DOHH2 (cell line): ENCODE results near the gene CHIC2.
A peak's percentile ranks its signal among the peaks of the same experiment; 100 is the strongest.

Source experiments
- H3F3A ChIP-seq: fragments of 200-600 bp; sonication (generic), shearing (Covaris generic); 2 replicates; pipeline ENCODE4 v1.6.0; 2016; ENCODE audit warnings: antibody characterized with exemption, mild to moderate bottlenecking; ENCODE audit not compliant: control insufficient read depth, insufficient read depth
- H3K27ac ChIP-seq: fragments of 200-600 bp; sonication (generic); 2 replicates; pipeline ENCODE4 v1.5.1; 2014; ENCODE audit warnings: low read depth, mild to moderate bottlenecking, low read length, moderate library complexity
- H3K27me3 ChIP-seq: fragments of 200-600 bp; sonication (generic); 2 replicates; pipeline ENCODE4 v1.6.1; 2014; ENCODE audit warnings: mild to moderate bottlenecking, low read length, mixed read lengths; ENCODE audit not compliant: control insufficient read depth
- H3K36me3 ChIP-seq: fragments of 200-600 bp; sonication (generic); 2 replicates; pipeline ENCODE4 v1.6.1; 2014; ENCODE audit warnings: mild to moderate bottlenecking, low read length, moderate library complexity, mixed read lengths; ENCODE audit not compliant: control insufficient read depth
- H3K4me1 ChIP-seq: fragments of 200-600 bp; sonication (generic); 2 replicates; pipeline ENCODE4 v1.6.1; 2014; ENCODE audit warnings: mild to moderate bottlenecking, low read length, mixed read lengths; ENCODE audit not compliant: control insufficient read depth
- H3K4me2 ChIP-seq: fragments of 200-600 bp; sonication (generic); 2 replicates; pipeline ENCODE4 v1.6.0; 2014; ENCODE audit warnings: mild to moderate bottlenecking, low read length, moderate library complexity
- H3K4me3 ChIP-seq: fragments of 200-600 bp; sonication (generic); 2 replicates; pipeline ENCODE4 v1.5.1; 2014; ENCODE audit warnings: mild to moderate bottlenecking, low read length, mixed read lengths
- H3K79me2 ChIP-seq: fragments of 200-600 bp; sonication (generic); 2 replicates; pipeline ENCODE4 v1.6.1; 2014; ENCODE audit warnings: mild to moderate bottlenecking, low read length, mixed read lengths; ENCODE audit not compliant: control insufficient read depth
- H3K9me2 ChIP-seq: fragments of 200-600 bp; sonication (generic); replicated peaks from 2 replicates; pipeline ENCODE4 v1.6.1; 2014; ENCODE audit warnings: mild to moderate bottlenecking, low read length, mixed read lengths; ENCODE audit not compliant: control insufficient read depth
- H3K9me3 ChIP-seq: fragments of 200-600 bp; sonication (generic); 2 replicates; pipeline ENCODE4 v1.6.1; 2014; ENCODE audit warnings: antibody characterized with exemption, low read length, mixed read lengths; ENCODE audit not compliant: control insufficient read depth, insufficient read depth
- H4K20me1 ChIP-seq: fragments of 200-600 bp; sonication (generic); 2 replicates; pipeline ENCODE4 v1.6.0; 2014; ENCODE audit warnings: low read depth, mild to moderate bottlenecking, antibody characterized with exemption, low read length, moderate library complexity; ENCODE audit not compliant: control insufficient read depth, insufficient read depth
- CTCF ChIP-seq: fragments of 200-600 bp; sonication (generic); IDR thresholded peaks from one replicate; pipeline ENCODE4 v1.5.1; 2014; ENCODE audit warnings: antibody characterized with exemption, mild to moderate bottlenecking, low read depth, low read length; ENCODE audit not compliant: poor library complexity, severe bottlenecking
- EZH2phosphoT487 ChIP-seq: fragments of 200-600 bp; sonication (generic); IDR thresholded peaks from 2 replicates; pipeline ENCODE4 v1.6.1; 2017; ENCODE audit warnings: borderline replicate concordance, mild to moderate bottlenecking, antibody characterized with exemption, low read length, moderate library complexity, mixed read lengths

The CHIC2 gene

GRCh38 chr4:54061067-54061466, 3.3 kb downstream of the CHIC2 start:
- H3K4me1 ChIP-seq, result peaks cover 69% of the 10 kb centered on the region

GRCh38 chr4:54060116-54060515, 4.3 kb downstream of the CHIC2 start:
- Histone ChIP-seq H3K27me3 (no peaks in the 10 kb centered on the region), H3K36me3 (peaks cover 46% of the 10 kb centered on the region), H3K4me3 (no peak overlapping the region), H3K9me2 (no peaks in the 10 kb centered on the region), H3K27ac (no peak overlapping the region), H3K9me3 (no peaks in the 10 kb centered on the region), H3K4me1 (peaks cover 60% of the 10 kb centered on the region), H3K79me2 (peaks cover 92% of the 10 kb centered on the region), H3K4me2 (peak overlapping the region; percentile 79), H4K20me1 (peaks cover 25% of the 10 kb centered on the region; the same call in 1 of the 2 replicates), H3F3A (no peaks in the 10 kb centered on the region)
- no peak for TF ChIP-seq EZH2phosphoT487
- TF ChIP-seq CTCF, result no peak

More at GRCh38 chr4:54061067-54061466, 3.3 kb downstream of the CHIC2 start:
- Histone ChIP-seq H3F3A (no peaks in the 10 kb centered on the region), H3K9me2 (no peaks in the 10 kb centered on the region), H3K27ac (no peak overlapping the region), H3K9me3 (no peaks in the 10 kb centered on the region), H3K27me3 (no peaks in the 10 kb centered on the region), H4K20me1 (peaks cover 21% of the 10 kb centered on the region; the same call in 1 of the 2 replicates), H3K36me3 (peaks cover 42% of the 10 kb centered on the region), H3K4me3 (peak overlapping the region; percentile 47), H3K4me2 (peak overlapping the region; percentile 79), H3K79me2 (peaks cover 82% of the 10 kb centered on the region)
- TF ChIP-seq CTCF, result no peak
- no peak for TF ChIP-seq EZH2phosphoT487

- peaks cover 25% of the 10 kb centered on the region; the same call in 1 of the 2 replicates for H4K20me1 ChIP-seq
- TF ChIP-seq CTCF (no peak), EZH2phosphoT487 (no peak)
Measured at GRCh38 chr4:54058171-54058570, 6.2 kb downstream of the CHIC2 start.

More at GRCh38 chr4:54058171-54058570, 6.2 kb downstream of the CHIC2 start:
- Histone ChIP-seq H3K27ac (no peak overlapping the region), H3K79me2 (peaks cover 100% of the 10 kb centered on the region), H3K4me3 (no peak overlapping the region), H3K36me3 (peaks cover 36% of the 10 kb centered on the region), H3K4me1 (peaks cover 56% of the 10 kb centered on the region), H3K9me2 (no peaks in the 10 kb centered on the region), H3K4me2 (peak overlapping the region; percentile 65; the same call in 1 of the 2 replicates), H3K27me3 (no peaks in the 10 kb centered on the region), H3K9me3 (no peaks in the 10 kb centered on the region), H3F3A (no peaks in the 10 kb centered on the region)
